Left ventricle myocardium inferior (tissue), 1 donor: ENCODE results near the gene SSMEM1. TPM values are rescaled to one million over a fixed set of nuclear protein-coding genes. Genes with fewer than 3 reads are reported as not detected.

ENCODE experiments used
- DNase-seq: peaks from one replicate; pipeline ENCODE4 v3.0.0-alpha.2; 2020
- H3K27ac ChIP-seq: fragments of 200-600 bp; replicated peaks from 2 replicates; pipeline ENCODE4 v1.8.0; 2021
- H3K27me3 ChIP-seq: fragments of 200-600 bp; 2 replicates; pipeline ENCODE4 v1.8.0; 2021; ENCODE audit warnings: low read depth
- H3K36me3 ChIP-seq: fragments of 200-600 bp; 2 replicates; pipeline ENCODE4 v1.8.0; 2021
- H3K4me1 ChIP-seq: fragments of 200-600 bp; 2 replicates; pipeline ENCODE4 v1.8.0; 2021
- H3K4me3 ChIP-seq: fragments of 200-600 bp; 2 replicates; pipeline ENCODE4 v1.8.0; 2021; ENCODE audit warnings: mild to moderate bottlenecking, moderate library complexity
- H3K9me3 ChIP-seq: fragments of 200-600 bp; replicated peaks from 2 replicates; pipeline ENCODE4 v1.8.0; 2021
- CTCF ChIP-seq: fragments of 200-600 bp; IDR thresholded peaks from 2 replicates; pipeline ENCODE4 v1.8.0; 2021; ENCODE audit warnings: antibody characterized with exemption, mild to moderate bottlenecking, borderline replicate concordance
- intact Hi-C: fragments of 100-400 bp; cut with micrococcal nuclease; formaldehyde crosslinking; loops from one replicate; pipeline ENCODE4 v1.11.0; 2022
- long read RNA-seq: library from polyadenylated mRNA; unstranded; transcript quantifications from one replicate; pipeline ENCODE4 v2.0.0, GENCODE V29; 2021
- total RNA-seq: library from RNA; stranded (reverse); fragmentation: NEBNext Ultra II Directional; extraction: Animal tissue kit (Norgen Biotek cat#: 25700); gene quantifications from one replicate; pipeline ENCODE4 v1.2.1, GENCODE V29; 2021
- donor health status: DM: no; HTN: yes; CAD: no; lungs with severe emphysema.

SSMEM1 gene
- not detected for total RNA-seq
- long read RNA-seq, result 0 reads

- Histone ChIP-seq H3K27ac (no peak within 1 kb of the TSS), H3K36me3 (peaks cover 11% of the 10 kb centered on the region), H3K9me3 (no peaks in the 10 kb centered on the region), H3K27me3 (peaks cover 8% of the 10 kb centered on the region), H3K4me1 (peaks cover 15% of the 10 kb centered on the region), H3K4me3 (no peak within 1 kb of the TSS)
- DNase-seq, result no peak
- intact Hi-C loops, result no loop called here
- TF ChIP-seq CTCF, result no peak
Measured at GRCh38 chr7:130207642-130208041, at the start of gene SSMEM1. TSS of gene SSMEM1 (plus strand) at chr7:130207860. CDS start at chr7:130207911, 51 bp downstream.

DNA sequence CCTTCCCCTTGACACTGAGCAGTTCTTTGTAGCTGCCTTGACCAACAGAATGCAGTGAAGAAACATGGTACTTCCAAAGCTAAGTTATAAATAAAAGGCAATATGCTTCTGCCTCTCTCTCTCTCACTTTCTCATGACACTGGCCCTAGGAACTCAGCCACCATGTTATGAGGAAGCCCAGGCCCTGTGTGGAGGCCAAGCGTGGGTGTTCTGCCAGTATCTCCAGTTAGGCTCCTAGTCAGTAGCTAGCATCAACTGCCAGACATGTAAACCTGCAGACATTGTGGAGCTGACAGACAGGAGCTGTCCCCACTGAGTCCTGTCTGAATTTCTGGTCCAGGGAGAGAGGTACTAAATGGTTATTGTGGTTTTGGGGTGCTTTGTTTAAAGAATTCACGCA is 47.6 kb upstream of the SSMEM1 start:
- no peak overlapping the region for H3K27ac ChIP-seq
- no peak for TF ChIP-seq CTCF
- H3K27me3 ChIP-seq, result no peaks in the 10 kb centered on the region
- DNase-seq, result no peak
- H3K36me3 ChIP-seq, result peaks cover 55% of the 10 kb centered on the region
- H3K4me1 ChIP-seq, result no peaks in the 10 kb centered on the region
- intact Hi-C loops, result no loop called here
- H3K4me3 ChIP-seq, result no peak overlapping the region
- H3K9me3 ChIP-seq, result peaks cover 23% of the 10 kb centered on the region

DNA sequence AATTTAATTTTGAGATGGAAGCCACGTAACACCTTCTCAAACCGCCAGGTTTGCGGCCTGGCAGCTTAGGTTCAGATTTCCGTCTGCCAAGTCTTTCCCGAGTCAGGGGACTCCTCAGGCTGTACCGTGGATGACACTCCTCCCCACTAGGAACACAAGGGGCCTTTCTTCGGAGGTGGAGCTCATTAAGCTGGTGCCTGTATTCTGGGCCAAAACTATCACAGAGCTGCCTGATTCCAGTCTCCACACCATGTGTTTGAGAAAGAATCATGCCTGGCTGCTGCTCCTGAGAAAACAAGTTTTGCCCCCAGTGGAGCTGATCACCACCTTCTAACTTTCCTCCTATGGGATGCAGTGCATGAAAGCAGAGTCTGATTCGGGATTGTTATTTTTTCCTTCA is 47.2 kb upstream of the SSMEM1 start:
- peaks cover 60% of the 10 kb centered on the region for H3K36me3 ChIP-seq

GRCh38 chr7:130162196-130162595 is 45.5 kb upstream of the SSMEM1 start:
- H3K27ac ChIP-seq, result no peak overlapping the region
- no peaks in the 10 kb centered on the region for H3K27me3 ChIP-seq
- peaks cover 77% of the 10 kb centered on the region for H3K36me3 ChIP-seq
- H3K9me3 ChIP-seq, result peaks cover 3% of the 10 kb centered on the region
- no peak for DNase-seq
- H3K4me3 ChIP-seq, result no peak overlapping the region
- no peak for TF ChIP-seq CTCF
- H3K4me1 ChIP-seq, result no peaks in the 10 kb centered on the region
- intact Hi-C loops, result no loop called here

More for the DNA sequence above, 47.2 kb upstream of the SSMEM1 start:
- peaks cover 21% of the 10 kb centered on the region for H3K9me3 ChIP-seq
- intact Hi-C loops, result no loop called here
- H3K4me3 ChIP-seq, result no peak overlapping the region
- no peak for TF ChIP-seq CTCF
- no peaks in the 10 kb centered on the region for H3K4me1 ChIP-seq
- no peak overlapping the region for H3K27ac ChIP-seq
- no peak for DNase-seq
- no peaks in the 10 kb centered on the region for H3K27me3 ChIP-seq

GRCh38 chr7:130174237-130174959 is 33.3 kb upstream of the SSMEM1 start:
- intact Hi-C loops, result no loop called here
- no peak for DNase-seq
- H3K9me3 ChIP-seq, result no peaks in the 10 kb centered on the region
- H3K27me3 ChIP-seq, result no peaks in the 10 kb centered on the region
- TF ChIP-seq CTCF, result no peak
- H3K27ac ChIP-seq, result no peak overlapping the region
- no peak overlapping the region for H3K4me3 ChIP-seq
- H3K4me1 ChIP-seq, result no peaks in the 10 kb centered on the region
- H3K36me3 ChIP-seq, result peaks cover 76% of the 10 kb centered on the region
